CD4-positive, alpha-beta T cell treated with Interleukin-6 for 4 hours (primary cell): Measurements from ENCODE around the gene KBTBD2.
"Not testable (repeated sequence)": the region's sequence is repeated elsewhere in the genome, so short reads cannot be mapped to it uniquely, and the experiment has no call there.

ENCODE experiments used
- DNase-seq: peaks from one replicate; pipeline ENCODE4 v3.0.0-alpha.2; 2020; ENCODE audit warnings: mixed read lengths

KBTBD2 gene

GRCh38 chr7:32892521-32893206, 1.1 kb upstream of the KBTBD2 start:
- peak; percentile 53 for DNase-seq

- peak; percentile 97 for DNase-seq
Observed at GRCh38 chr7:32891800-32892520, 400 bp upstream of the KBTBD2 start.

GRCh38 chr7:32890793-32891042, 842 bp downstream of the KBTBD2 start:
- no peak for DNase-seq

- DNase-seq, result peak; percentile 34
Observed at GRCh38 chr7:32890010-32890792, 1.4 kb downstream of the KBTBD2 start.

- no peak for DNase-seq
Observed at GRCh38 chr7:32888505-32888904, 3.1 kb downstream of the KBTBD2 start.

- no peak for DNase-seq
Observed at GRCh38 chr7:32887395-32887794, 4.2 kb downstream of the KBTBD2 start.

GRCh38 chr7:32881074-32881982, 10.2 kb downstream of the KBTBD2 start:
- no peak for DNase-seq

GRCh38 chr7:32879460-32879859, 12.1 kb downstream of the KBTBD2 start:
- DNase-seq, result no peak

- DNase-seq, result not testable (repeated sequence)
Observed at GRCh38 chr7:32878023-32878422, 13.5 kb downstream of the KBTBD2 start.

GRCh38 chr7:32872421-32872820, 19.1 kb downstream of the KBTBD2 start:
- no peak for DNase-seq

- DNase-seq, result no peak
Observed at GRCh38 chr7:32871624-32872371, 19.8 kb downstream of the KBTBD2 start.

GRCh38 chr7:32870298-32870697, 21.3 kb downstream of the KBTBD2 start:
- DNase-seq, result no peak

GRCh38 chr7:32869716-32870115, 21.8 kb downstream of the KBTBD2 start:
- DNase-seq, result no peak

GRCh38 chr7:32868116-32868515, 23.4 kb downstream of the KBTBD2 start:
- no peak for DNase-seq

- DNase-seq, result no peak
Observed at GRCh38 chr7:32865448-32866030, 26.0 kb downstream of the KBTBD2 start.

GRCh38 chr7:32863872-32864271, 27.7 kb downstream of the KBTBD2 start:
- DNase-seq, result not testable (repeated sequence)

GRCh38 chr7:32860090-32860489, 31.5 kb downstream of the KBTBD2 start:
- no peak for DNase-seq

GRCh38 chr7:32858648-32859047, 32.9 kb downstream of the KBTBD2 start:
- DNase-seq, result no peak

GRCh38 chr7:32857063-32857462, 34.5 kb downstream of the KBTBD2 start:
- not testable (repeated sequence) for DNase-seq

- DNase-seq, result not testable (repeated sequence)
Observed at GRCh38 chr7:32855837-32856775, 35.5 kb downstream of the KBTBD2 start.
